Measurements from ENCODE around the gene NRF1.

Gene NRF1

DNA sequence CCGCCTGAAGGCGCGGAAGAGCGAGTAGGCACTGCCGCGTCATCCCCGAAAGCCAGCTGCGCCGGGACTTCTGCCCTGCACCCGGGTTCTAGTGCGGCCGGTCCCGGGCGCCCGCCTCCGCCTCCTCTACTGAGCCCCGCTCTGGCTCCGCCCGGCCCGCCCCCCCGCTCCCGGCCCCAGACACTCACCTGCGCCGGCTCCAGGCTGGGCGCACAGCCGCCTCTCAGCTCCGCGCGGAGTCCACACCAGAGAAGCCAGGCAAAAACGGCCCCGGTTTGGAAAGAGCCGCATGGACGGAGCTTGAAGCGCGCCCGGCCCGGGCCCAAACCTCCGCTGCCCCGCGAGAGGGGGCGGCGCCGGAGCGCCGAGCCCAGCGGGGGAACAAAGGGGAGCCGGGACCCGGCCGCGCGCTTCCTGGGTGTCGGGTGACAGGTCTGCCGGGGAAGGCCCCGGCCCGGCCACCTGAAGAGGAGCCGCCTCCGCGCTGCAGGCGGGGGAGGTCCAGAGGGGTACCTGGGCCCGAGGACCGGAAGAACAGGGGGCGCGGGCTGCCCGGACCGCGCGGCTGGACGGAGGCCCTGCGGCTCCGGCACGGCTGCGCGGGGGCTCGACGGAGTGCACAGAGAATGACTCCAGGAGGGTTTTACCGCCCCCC is 168.2 kb downstream of the NRF1 start:
- TF ChIP-seq, protein P1, sequence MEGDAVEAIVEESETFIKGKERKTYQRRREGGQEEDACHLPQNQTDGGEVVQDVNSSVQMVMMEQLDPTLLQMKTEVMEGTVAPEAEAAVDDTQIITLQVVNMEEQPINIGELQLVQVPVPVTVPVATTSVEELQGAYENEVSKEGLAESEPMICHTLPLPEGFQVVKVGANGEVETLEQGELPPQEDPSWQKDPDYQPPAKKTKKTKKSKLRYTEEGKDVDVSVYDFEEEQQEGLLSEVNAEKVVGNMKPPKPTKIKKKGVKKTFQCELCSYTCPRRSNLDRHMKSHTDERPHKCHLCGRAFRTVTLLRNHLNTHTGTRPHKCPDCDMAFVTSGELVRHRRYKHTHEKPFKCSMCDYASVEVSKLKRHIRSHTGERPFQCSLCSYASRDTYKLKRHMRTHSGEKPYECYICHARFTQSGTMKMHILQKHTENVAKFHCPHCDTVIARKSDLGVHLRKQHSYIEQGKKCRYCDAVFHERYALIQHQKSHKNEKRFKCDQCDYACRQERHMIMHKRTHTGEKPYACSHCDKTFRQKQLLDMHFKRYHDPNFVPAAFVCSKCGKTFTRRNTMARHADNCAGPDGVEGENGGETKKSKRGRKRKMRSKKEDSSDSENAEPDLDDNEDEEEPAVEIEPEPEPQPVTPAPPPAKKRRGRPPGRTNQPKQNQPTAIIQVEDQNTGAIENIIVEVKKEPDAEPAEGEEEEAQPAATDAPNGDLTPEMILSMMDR (conservative IDR thresholded peaks at IDR 0.05), result no peak
- TF ChIP-seq ZFX (IDR thresholded peaks at IDR 0.05), result peak; percentile 85; the same call in 1 of the 2 replicates
- H3K27ac ChIP-seq, result peak overlapping the region; percentile 92

DNA sequence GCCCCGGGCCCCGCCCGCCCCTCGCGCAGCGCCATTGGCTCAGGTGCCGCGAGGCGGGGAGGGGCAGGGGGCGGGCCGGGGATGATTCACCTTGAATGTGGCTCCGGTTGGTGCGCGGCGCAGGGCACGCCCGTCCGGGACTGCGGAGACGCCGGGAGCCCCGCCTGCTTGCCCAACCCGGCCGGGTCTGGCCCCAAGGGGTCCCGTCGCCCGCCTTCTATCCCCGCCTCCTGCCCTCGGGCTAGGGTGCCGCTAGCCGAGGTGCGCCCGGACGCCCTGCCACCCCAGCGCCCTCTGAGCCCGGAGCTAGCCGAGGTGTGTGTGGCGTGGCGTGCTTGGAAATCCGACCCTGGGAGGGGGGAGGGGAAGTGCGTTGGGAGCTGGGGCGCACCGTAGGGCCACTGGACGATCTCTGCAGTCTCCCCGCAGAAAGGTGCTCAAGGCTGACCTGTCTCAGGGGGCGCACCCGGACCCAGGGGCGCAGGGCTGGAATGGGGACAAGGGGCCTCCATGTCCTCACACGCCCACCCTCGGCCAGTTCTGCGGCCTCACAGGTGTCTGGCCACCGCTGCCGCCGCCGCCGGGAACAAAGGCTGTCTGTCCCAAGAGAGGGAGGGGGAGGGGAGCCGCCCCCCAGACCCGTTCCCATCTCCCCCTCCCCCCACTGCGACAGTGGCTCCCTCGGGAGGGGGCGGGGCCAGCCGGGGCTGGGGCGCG is 168.9 kb downstream of the NRF1 start:
- peak overlapping the region; percentile 92 for H3K27ac ChIP-seq
- no peak for TF ChIP-seq ZFX (IDR thresholded peaks at IDR 0.05)
- TF ChIP-seq, protein P1 (conservative IDR thresholded peaks at IDR 0.05), result no peak

DNA sequence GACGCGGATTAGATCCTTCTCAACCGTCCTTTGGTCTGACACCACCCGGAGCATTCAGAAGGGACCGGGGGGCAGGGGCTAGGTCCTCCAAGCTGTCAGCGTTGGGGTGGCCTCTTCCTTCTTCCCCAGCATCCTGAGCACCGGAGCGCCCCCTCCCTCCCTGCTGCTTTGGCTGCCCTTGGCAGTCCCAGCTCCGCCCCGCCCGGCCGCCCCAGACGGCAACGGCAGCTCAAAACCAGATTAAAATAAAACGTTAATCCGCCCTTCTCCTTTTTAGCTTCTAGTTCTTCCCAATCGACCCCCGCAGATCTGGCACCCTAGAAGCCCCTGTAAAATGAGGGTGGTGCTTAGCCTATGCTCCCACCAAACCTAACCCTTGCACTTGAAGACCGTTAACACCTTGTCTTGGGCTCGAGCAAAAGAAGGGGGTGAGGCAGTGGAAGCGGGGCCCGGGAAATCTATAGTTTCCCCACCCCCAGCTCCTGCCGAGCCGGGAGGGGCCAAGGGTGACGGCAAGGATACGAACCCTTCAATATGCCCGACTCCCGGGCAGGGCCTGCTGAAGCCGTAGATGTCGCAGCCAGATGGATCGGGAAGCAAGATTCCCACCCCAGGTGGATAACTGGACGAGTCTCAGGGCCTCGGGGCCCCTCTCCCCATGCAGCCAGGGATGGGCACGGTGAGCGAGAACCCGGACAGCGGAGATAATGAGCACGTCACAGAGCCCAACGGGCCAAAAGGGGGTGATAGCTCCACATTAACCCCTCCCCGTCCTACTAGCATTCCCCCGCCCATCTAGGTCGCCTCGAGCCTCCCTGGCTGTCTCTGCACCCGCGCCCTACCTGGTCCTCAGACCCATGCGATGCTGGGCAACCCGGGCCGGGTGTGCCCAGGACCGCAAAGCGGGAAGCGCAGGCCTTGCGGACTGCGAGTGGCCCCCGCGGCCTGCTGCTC is 169.7 kb downstream of the NRF1 start:
- peak overlapping the region; percentile 92 for H3K27ac ChIP-seq
- no peak for TF ChIP-seq ZFX (IDR thresholded peaks at IDR 0.05)
- TF ChIP-seq, protein P1 (conservative IDR thresholded peaks at IDR 0.05), result no peak

DNA sequence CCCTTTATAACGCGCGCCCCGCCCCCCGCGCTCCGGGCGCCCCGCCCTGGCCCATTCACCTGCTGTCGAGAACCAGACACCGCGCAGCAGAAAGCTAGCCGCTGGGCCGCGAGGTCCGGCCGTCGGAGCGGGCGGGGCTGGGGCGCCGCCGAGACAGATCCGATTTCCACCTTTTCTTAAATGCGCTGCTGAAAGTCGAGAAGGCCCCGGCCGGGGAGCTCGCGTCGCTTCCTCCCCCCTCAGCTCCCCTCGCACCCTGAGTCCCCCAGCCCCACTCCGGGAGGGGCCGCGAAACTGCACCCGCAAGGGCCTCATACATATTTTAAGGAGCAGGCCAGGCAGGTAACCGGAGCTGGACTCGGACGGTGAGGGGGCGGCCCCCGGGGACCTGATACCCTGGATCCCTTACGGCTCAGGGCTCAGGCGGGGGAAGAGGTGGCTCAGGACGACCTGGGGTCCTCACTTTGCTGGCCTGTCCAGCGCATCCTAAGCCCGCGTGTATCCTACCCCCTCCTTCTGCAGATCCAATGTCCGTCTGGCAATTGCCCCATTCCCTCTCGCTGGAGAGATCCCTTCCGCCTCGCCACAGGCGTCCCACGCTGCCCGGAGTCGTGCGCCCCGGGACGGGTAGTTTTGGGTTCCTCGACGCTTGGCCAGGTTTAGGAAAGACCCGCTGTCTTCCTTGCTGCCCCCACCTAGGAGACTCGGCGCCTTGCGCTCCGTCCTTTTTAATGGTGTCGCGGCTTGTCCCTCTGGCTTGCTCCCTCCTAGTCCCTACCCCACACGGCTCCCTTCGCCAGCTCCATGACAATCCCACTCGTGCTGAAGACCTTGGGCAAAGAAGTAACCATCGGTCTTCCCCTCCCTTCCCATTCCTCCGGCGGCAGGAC is 170.7 kb downstream of the NRF1 start:
- H3K27ac ChIP-seq, result no peak overlapping the region
- TF ChIP-seq ZFX (IDR thresholded peaks at IDR 0.05), result no peak
- TF ChIP-seq, protein P1 (conservative IDR thresholded peaks at IDR 0.05), result no peak

DNA sequence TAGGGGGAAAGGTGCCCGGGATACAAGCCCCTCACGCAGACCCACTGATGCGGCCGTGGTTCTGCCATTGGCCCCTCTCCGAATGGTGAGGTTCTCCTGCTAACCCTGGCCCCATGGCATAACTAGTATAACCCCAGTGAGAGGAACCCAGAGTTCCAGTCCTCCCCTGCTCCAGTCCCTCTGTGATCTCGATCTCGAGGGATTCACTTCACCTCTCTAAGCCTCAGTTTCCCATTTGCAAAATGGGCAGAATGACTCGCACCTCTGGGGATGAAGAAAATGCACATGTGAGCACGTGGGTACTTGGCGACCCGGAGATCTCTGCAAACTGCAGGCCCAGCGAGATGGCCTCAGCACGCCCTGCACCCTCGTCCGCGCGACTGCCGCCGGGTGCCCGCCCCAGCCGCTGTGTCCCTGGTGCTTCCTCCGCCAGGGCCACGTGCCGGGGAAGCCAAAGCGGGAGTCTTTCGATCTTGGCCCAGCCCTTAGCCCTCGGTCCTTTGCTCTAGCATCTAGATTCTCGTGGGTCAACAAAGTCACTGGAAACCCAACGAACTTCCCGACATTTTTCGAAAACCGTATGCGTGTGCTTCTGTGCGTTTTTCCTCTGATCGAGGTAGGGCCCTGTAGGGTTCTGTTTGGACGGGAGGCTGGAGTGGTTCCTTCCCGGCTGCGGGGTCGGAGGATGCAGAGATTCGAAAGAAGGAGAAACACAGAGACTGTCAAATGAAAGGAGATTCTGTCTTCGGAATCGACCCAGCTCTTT is 171.5 kb downstream of the NRF1 start:
- H3K27ac ChIP-seq, result no peak overlapping the region
- TF ChIP-seq, protein P1 (conservative IDR thresholded peaks at IDR 0.05), result no peak
- no peak for TF ChIP-seq ZFX (IDR thresholded peaks at IDR 0.05)

DNA sequence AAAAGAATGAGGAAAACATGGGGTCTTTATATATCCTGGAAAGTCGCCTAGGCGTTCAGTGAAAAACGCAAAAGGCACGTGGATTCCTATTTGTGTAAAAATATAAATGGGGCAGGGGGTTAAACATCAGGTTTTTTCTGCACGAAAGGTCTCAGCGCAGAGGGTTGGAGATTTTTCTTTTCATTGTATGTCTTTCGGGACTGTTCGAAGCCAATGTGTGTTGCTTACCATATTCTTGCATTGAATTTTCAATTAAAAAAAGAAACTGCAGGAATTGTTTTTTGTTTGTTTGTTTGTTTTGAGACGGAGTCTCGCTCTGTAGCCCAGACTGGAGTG is 172.0 kb downstream of the NRF1 start:
- no peak for TF ChIP-seq ZFX (IDR thresholded peaks at IDR 0.05)
- TF ChIP-seq, protein P1 (conservative IDR thresholded peaks at IDR 0.05), result no peak
- H3K27ac ChIP-seq, result no peak overlapping the region
